Measurements from ENCODE around the gene ASB1.

Gene ASB1

DNA sequence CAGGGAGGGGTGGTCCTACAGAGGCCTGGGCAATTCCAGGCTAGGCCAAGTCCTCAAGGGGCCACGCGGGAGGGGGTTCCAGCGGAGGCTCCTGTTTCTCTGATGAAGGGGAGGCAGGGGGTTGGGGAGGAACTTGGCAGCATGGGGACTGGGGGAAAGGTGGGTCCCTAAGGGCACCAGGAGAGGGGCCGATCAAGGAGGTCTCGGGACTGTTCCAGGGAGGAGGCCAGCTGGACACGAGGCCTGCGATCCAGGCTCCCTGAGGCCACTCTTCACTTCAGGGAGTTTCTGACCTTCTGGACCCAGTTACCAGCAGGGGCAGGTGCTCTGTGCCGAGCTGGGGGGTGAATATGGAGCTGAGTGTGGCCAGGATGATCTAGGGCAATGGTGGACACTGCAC is 71.5 kb downstream of the ASB1 start:
- no peak for FAIRE-seq

DNA sequence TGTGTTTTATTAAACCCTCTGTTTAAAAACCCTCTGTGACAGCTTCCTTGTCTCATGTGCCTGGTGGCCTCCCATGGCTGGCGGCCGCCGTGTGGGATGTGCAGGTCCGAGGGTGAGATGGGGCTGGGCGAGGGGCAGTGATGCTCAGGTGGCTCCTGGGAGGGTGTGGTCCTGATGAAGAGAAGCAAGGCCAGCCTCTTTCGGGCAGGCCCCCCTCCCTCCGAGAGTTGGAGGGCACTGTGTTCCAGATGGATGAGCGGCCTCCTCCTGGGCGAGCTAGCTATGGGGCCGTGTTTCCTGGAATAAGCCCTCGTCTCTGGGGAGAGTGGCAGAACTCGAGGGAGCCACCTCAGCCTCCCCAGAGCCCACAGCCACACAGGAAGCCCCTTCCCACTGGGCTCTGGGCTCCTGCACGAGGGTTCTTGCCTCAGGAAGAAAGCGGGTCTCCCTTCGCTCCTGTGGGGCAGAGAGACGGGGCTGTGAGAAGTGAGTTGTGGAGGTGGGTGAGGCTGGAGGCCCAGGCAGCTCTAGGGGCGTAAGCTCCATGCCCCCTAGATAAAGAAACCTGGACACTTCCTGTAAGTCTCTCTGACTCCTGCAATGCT is 72.1 kb downstream of the ASB1 start:
- FAIRE-seq: no peak

DNA sequence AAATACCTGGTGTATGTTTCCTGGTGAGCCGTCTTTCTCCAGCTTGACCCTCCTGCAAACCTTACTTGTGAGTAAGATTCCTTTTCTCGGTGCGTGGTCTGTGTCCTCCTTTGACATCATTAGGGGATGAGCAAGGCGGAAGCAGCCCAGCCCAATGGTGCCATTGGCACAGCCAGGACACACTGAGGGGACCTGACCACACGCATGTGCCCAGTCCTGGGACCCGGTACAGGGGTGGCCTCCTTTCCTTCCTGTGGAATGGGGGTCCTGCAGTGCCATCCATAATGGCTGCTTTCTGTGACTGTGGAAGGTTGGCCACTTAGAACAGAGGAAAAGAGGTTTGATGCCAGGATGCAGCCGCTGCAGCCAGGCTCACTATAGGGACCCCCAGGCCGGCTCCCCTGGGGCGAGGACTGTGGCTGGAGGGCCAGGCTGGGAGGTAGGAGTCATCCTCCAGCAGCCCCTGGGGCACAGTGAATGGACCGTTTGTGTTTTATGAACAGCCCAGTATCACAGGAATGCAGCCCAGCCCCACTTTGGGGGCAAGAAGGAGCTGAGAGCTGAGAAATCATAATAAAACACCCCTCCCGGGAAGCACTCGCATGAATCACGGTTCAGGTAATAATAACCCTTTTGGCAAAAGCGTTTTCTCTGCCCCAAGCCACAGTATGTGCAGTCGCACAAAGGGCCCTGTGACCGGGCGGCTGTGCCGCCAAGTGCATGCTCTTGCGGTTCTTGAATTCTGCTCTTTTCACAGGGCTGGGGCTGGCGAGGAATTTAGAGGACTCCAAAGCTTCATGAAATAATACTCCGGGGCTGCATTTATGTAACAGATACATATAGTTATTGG is 73.2 kb downstream of the ASB1 start:
- no peak for FAIRE-seq

DNA sequence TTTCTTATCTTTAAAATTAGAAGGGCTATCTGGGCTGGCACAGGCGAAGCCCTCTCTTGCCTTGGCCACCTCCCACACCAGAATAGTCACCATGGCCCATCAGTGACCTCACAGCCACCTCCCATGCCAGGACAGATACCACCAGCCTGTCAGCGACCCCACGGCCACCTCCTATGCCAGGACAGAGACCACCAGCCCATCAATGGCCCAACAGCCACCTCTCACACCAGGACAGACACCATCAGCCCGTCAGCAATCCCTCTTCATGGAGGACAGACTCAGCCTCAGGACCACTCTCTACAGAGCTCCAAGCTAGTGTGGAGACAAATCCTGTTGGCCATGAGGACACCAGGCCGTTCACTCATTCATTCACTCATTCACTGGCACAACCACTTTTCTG is 74.6 kb downstream of the ASB1 start:
- FAIRE-seq: no peak
